K562 (cell line): ENCODE results near the gene CHMP1A. TPM values are rescaled to one million over a fixed set of nuclear protein-coding genes. Genes with fewer than 3 reads are reported as not detected.

Source experiments
- BRD4 ChIP-seq: fragments of 200-600 bp; sonication (generic); IDR thresholded peaks from 2 replicates; pipeline ENCODE4 v1.6.1; 2017; ENCODE audit warnings: inconsistent platforms
- CREM ChIP-seq: IDR thresholded peaks from 2 replicates; pipeline ENCODE4 v1.6.1; 2014; ENCODE audit warnings: antibody characterized with exemption, low read depth
- FOXJ3 ChIP-seq: sonication (generic); formaldehyde crosslinking; IDR thresholded peaks from 2 replicates; pipeline ENCODE4 v1.4.0; 2020; ENCODE audit warnings: mild to moderate bottlenecking, missing genetic modification reagents
- GATA2 ChIP-seq: sonication (generic); formaldehyde crosslinking; IDR thresholded peaks from 2 replicates; pipeline ENCODE4 v1.4.0; 2020; ENCODE audit warnings: mild to moderate bottlenecking, missing genetic modification reagents
- HDAC3 ChIP-seq: fragments of 450-650 bp; IDR thresholded peaks from 2 replicates; pipeline ENCODE4 v1.6.1; 2018; ENCODE audit warnings: borderline replicate concordance, mild to moderate bottlenecking, moderate library complexity; ENCODE audit not compliant: partially characterized antibody
- HLTF ChIP-seq: fragments of 450-650 bp; IDR thresholded peaks from 2 replicates; pipeline ENCODE4 v1.6.1; 2016
- JUNB ChIP-seq: fragments of 450-650 bp; formaldehyde crosslinking; conservative IDR thresholded peaks from 2 replicates; pipeline ENCODE4 v1.4.0; 2020; ENCODE audit warnings: mild to moderate bottlenecking
- KDM2B ChIP-seq: fragments of 250-450 bp; sonication (Bioruptor Pico); IDR thresholded peaks from 2 replicates; pipeline ENCODE4 v1.8.0; 2021; ENCODE audit warnings: mild to moderate bottlenecking, moderate library complexity
- LARP7 ChIP-seq: fragments of 450-650 bp; IDR thresholded peaks from 2 replicates; pipeline ENCODE4 v1.6.1; 2016
- NCOA1 ChIP-seq: fragments of 450-650 bp; IDR thresholded peaks from 2 replicates; pipeline ENCODE4 v1.6.1; 2016; ENCODE audit warnings: low read depth
- NONO ChIP-seq, 2 experiments: fragments of 200-400 bp in 1 of 2; fragments of 450-650 bp in 1 of 2; formaldehyde crosslinking in 1 of 2; IDR thresholded peaks; 2 replicates each; pipeline ENCODE4 v1.6.1; 2017; ENCODE audit warnings: low read depth in 2 of 2, mild to moderate bottlenecking in 2 of 2, moderate library complexity in 2 of 2, low read length in 1 of 2
- OTX1 ChIP-seq: fragments of 450-650 bp; formaldehyde crosslinking; IDR thresholded peaks from 2 replicates; pipeline ENCODE4 v1.4.0; 2022; ENCODE audit warnings: mild to moderate bottlenecking
- RUNX1 ChIP-seq: sonication (generic); IDR thresholded peaks from 2 replicates; pipeline ENCODE4 v1.6.1; 2016; ENCODE audit warnings: antibody characterized with exemption, low read depth
- SIRT6 ChIP-seq: IDR thresholded peaks from one replicate; pipeline ENCODE4 v1.6.1; 2012; ENCODE audit warnings: low read depth, mild to moderate bottlenecking, control low read depth, inconsistent platforms, low read length, moderate library complexity
- TCF7 ChIP-seq: sonication (generic); IDR thresholded peaks from 2 replicates; pipeline ENCODE4 v1.6.1; 2016; ENCODE audit warnings: antibody characterized with exemption, borderline replicate concordance
- ZNF184 ChIP-seq: sonication (generic); formaldehyde crosslinking; IDR thresholded peaks from 2 replicates; pipeline ENCODE4 v1.5.0; 2020; ENCODE audit warnings: missing genetic modification reagents
- ZNF197 ChIP-seq: fragments of 200-800 bp; sonication (Bioruptor generic); IDR thresholded peaks from 2 replicates; pipeline ENCODE4 v1.6.1; 2016; ENCODE audit warnings: low read depth, missing genetic modification characterization, missing compliant biosample characterization
- ZNF253 ChIP-seq: fragments of 250-450 bp; sonication (Bioruptor Pico); conservative IDR thresholded peaks from 2 replicates; pipeline ENCODE4 v1.6.1; 2021; ENCODE audit warnings: mild to moderate bottlenecking
- ZNF408 ChIP-seq: fragments of 250-450 bp; sonication (Bioruptor Pico); IDR thresholded peaks from 2 replicates; pipeline ENCODE4 v1.4.0; 2020; ENCODE audit warnings: low read depth, mild to moderate bottlenecking, moderate library complexity
- ZNF668 ChIP-seq: fragments of 250-450 bp; sonication (Bioruptor Pico); IDR thresholded peaks from 2 replicates; pipeline ENCODE4 v1.8.0; 2022; ENCODE audit warnings: mild to moderate bottlenecking, inconsistent platforms
- ZSCAN32 ChIP-seq: fragments of 450-650 bp; formaldehyde crosslinking; IDR thresholded peaks from 2 replicates; pipeline ENCODE4 v1.4.0; 2020; ENCODE audit warnings: mild to moderate bottlenecking, moderate library complexity
- polyA plus RNA-seq, 8 experiments: library from polyadenylated mRNA; depleted of rRNA in 4 of 8; stranded (reverse) in 5 of 8; unstranded in 3 of 8; fragments of >200 nt; fragmentation: Nextera tagmentation in 2 of 8; fragmentation: Illumina TruSeq in 1 of 8; extraction: Ambion mirVana in 2 of 8; extraction: Trizol in 1 of 8; gene quantifications; 2 replicates each; pipeline versions ENCODE4 v1.2.1 to v1.2.3, GENCODE V29; 2011 to 2014; ENCODE audit warnings: inconsistent platforms in 1 of 8, missing spikeins in 1 of 8
- total RNA-seq, 7 experiments: library from RNA; depleted of rRNA in 6 of 7; stranded (reverse); fragments of >200 nt in 6 of 7; fragmentation: Illumina TruSeq in 2 of 7; extraction: Trizol in 2 of 7; gene quantifications; 2 replicates each; pipeline versions ENCODE4 v1.2.1 to v1.2.3, GENCODE V29; 2011 to 2021; ENCODE audit warnings: low replicate concordance in 1 of 7
- TF ChIP-seq, protein P1 (sequence below): fragments of 250-450 bp; sonication (Bioruptor Pico); IDR thresholded peaks from 2 replicates; pipeline ENCODE4 v1.4.0; 2020
- TF ChIP-seq, protein P2 (sequence below), 2 experiments: fragments of 200-800 bp in 1 of 2; sonication (Bioruptor generic) in 1 of 2; sonication (generic) in 1 of 2; formaldehyde crosslinking in 1 of 2; IDR thresholded peaks in 1 of 2; conservative IDR thresholded peaks in 1 of 2; 2 replicates each; pipeline versions ENCODE4 v1.5.0 to v1.6.1; 2016 to 2020; ENCODE audit warnings: missing compliant biosample characterization in 1 of 2, missing genetic modification characterization in 1 of 2, missing genetic modification reagents in 1 of 2
- TF ChIP-seq, protein P3 (sequence below): fragments of 450-650 bp; formaldehyde crosslinking; IDR thresholded peaks from 2 replicates; pipeline ENCODE4 v1.4.0; 2020; ENCODE audit warnings: mild to moderate bottlenecking, moderate library complexity
- TF ChIP-seq, protein P4 (sequence below): sonication (generic); formaldehyde crosslinking; IDR thresholded peaks from 2 replicates; pipeline ENCODE4 v1.9.0; 2022; ENCODE audit warnings: mild to moderate bottlenecking, missing genetic modification reagents
- TF ChIP-seq, protein P5 (sequence below): fragments of 450-650 bp; IDR thresholded peaks from 2 replicates; pipeline ENCODE4 v1.6.1; 2017; ENCODE audit warnings: mild to moderate bottlenecking, moderate library complexity

CHMP1A gene
- total and polyA plus RNA-seq, 9 of the 15 experiments (the other 6 are each of a cell fraction or from before 2014, with no cell fraction given) = 0.83 to 79.9 (median 45.2) TPM

DNA sequence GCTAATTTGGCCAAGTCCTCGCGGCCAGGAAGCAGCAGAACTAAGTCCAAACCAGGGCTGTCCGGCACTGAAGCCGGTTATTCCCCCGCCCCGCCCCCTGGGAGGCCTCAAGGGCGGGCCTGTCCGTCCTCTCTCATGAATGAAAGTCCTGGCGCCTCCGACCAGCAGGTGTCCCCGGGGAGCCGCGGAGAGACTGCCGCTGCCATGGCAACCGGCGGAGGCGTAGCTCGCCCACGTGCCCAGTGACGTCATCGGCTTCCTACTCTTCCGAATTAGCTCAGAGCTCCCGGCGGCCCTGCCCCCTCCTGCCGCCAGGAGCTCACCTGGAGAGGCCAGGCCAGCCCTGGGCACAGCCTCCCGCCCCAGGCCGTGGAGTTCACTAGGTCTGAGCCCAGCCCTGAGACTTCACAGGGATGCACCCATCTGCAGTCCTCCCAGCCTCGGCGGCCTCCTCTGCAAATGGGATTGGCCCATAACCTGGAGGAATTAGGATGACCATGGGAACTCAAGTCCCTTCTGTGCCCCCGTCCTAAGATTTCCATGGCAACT is 42.7 kb upstream of the CHMP1A start (continued):
- no peak for TF ChIP-seq SIRT6
- TF ChIP-seq HDAC3 = no peak
- TF ChIP-seq, protein P1, sequence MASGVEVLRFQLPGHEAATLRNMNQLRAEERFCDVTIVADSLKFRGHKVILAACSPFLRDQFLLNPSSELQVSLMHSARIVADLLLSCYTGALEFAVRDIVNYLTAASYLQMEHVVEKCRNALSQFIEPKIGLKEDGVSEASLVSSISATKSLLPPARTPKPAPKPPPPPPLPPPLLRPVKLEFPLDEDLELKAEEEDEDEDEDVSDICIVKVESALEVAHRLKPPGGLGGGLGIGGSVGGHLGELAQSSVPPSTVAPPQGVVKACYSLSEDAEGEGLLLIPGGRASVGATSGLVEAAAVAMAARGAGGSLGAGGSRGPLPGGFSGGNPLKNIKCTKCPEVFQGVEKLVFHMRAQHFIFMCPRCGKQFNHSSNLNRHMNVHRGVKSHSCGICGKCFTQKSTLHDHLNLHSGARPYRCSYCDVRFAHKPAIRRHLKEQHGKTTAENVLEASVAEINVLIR (CRISPR knock-in tag) = peak; percentile 83
- no peak for TF ChIP-seq ZNF408 (CRISPR knock-in tag)
- no peak for TF ChIP-seq FOXJ3 (CRISPR knock-in tag)
- TF ChIP-seq, protein P2, sequence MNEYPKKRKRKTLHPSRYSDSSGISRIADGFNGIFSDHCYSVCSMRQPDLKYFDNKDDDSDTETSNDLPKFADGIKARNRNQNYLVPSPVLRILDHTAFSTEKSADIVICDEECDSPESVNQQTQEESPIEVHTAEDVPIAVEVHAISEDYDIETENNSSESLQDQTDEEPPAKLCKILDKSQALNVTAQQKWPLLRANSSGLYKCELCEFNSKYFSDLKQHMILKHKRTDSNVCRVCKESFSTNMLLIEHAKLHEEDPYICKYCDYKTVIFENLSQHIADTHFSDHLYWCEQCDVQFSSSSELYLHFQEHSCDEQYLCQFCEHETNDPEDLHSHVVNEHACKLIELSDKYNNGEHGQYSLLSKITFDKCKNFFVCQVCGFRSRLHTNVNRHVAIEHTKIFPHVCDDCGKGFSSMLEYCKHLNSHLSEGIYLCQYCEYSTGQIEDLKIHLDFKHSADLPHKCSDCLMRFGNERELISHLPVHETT (CRISPR knock-in tag; conservative IDR thresholded peaks at IDR 0.05 in 1 of 2, IDR thresholded peaks at IDR 0.05 in 1 of 2) = peak in 1 of 2 experiments; percentile 41; a peak in 1 of 4 replicates
- no peak for TF ChIP-seq RUNX1
- peak; percentile 98 for TF ChIP-seq JUNB
- no peak for TF ChIP-seq BRD4
- no peak; a peak in 1 of 4 replicates for TF ChIP-seq NONO (IDR thresholded peaks at IDR 0.05; ENCODE audit: low read depth in 2 of 2, low read length in 1 of 2)
- TF ChIP-seq, protein P3, sequence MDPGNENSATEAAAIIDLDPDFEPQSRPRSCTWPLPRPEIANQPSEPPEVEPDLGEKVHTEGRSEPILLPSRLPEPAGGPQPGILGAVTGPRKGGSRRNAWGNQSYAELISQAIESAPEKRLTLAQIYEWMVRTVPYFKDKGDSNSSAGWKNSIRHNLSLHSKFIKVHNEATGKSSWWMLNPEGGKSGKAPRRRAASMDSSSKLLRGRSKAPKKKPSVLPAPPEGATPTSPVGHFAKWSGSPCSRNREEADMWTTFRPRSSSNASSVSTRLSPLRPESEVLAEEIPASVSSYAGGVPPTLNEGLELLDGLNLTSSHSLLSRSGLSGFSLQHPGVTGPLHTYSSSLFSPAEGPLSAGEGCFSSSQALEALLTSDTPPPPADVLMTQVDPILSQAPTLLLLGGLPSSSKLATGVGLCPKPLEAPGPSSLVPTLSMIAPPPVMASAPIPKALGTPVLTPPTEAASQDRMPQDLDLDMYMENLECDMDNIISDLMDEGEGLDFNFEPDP (CRISPR knock-in tag) = no peak
- TF ChIP-seq ZNF668 (CRISPR knock-in tag) = no peak
- no peak for TF ChIP-seq KDM2B (CRISPR knock-in tag)
- no peak for TF ChIP-seq TCF7
- no peak for TF ChIP-seq ZNF184 (CRISPR knock-in tag)
- TF ChIP-seq ZNF197 (CRISPR knock-in tag) = no peak
- TF ChIP-seq ZSCAN32 (CRISPR knock-in tag) = no peak
- no peak for TF ChIP-seq ZNF253 (CRISPR knock-in tag)
- no peak for TF ChIP-seq LARP7
- TF ChIP-seq, protein P4, sequence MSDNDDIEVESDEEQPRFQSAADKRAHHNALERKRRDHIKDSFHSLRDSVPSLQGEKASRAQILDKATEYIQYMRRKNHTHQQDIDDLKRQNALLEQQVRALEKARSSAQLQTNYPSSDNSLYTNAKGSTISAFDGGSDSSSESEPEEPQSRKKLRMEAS = peak; percentile 91
- TF ChIP-seq, protein P5, sequence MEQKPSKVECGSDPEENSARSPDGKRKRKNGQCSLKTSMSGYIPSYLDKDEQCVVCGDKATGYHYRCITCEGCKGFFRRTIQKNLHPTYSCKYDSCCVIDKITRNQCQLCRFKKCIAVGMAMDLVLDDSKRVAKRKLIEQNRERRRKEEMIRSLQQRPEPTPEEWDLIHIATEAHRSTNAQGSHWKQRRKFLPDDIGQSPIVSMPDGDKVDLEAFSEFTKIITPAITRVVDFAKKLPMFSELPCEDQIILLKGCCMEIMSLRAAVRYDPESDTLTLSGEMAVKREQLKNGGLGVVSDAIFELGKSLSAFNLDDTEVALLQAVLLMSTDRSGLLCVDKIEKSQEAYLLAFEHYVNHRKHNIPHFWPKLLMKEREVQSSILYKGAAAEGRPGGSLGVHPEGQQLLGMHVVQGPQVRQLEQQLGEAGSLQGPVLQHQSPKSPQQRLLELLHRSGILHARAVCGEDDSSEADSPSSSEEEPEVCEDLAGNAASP = no peak
- TF ChIP-seq GATA2 (CRISPR knock-in tag) = no peak
- no peak for TF ChIP-seq HLTF
- TF ChIP-seq OTX1 (CRISPR knock-in tag) = no peak
- peak; percentile 98 for TF ChIP-seq CREM
- TF ChIP-seq NCOA1 = no peak
